K562 (cell line): ENCODE data around the gene TOP3A. TPM values are rescaled to one million over a fixed set of nuclear protein-coding genes. Genes with fewer than 3 reads are reported as not detected.
A peak's percentile ranks its signal among the peaks of the same experiment; 100 is the strongest.

ENCODE experiments used
- ATF4 ChIP-seq: fragments of 450-650 bp; formaldehyde crosslinking; IDR thresholded peaks from 2 replicates; pipeline ENCODE4 v1.4.0; 2022; ENCODE audit warnings: mild to moderate bottlenecking, moderate library complexity
- DPF2 ChIP-seq: fragments of 450-650 bp; IDR thresholded peaks from 2 replicates; pipeline ENCODE4 v1.6.1; 2016
- E2F8 ChIP-seq: fragments of 450-650 bp; IDR thresholded peaks from 2 replicates; pipeline ENCODE4 v1.7.1; 2018; ENCODE audit warnings: mild to moderate bottlenecking, low read depth; ENCODE audit not compliant: partially characterized antibody
- HDAC2 ChIP-seq: fragments of 450-650 bp; IDR thresholded peaks from 2 replicates; pipeline ENCODE4 v1.6.1; 2016; ENCODE audit warnings: mild to moderate bottlenecking
- NBN ChIP-seq: fragments of 450-650 bp; IDR thresholded peaks from 2 replicates; pipeline ENCODE4 v1.6.1; 2016; ENCODE audit warnings: low read depth, mild to moderate bottlenecking
- RBFOX2 ChIP-seq: fragments of 200-400 bp; formaldehyde crosslinking; IDR thresholded peaks from 2 replicates; pipeline ENCODE4 v1.6.1; 2017; ENCODE audit warnings: low read depth, mild to moderate bottlenecking, low read length, moderate library complexity
- SUPT5H ChIP-seq: fragments of 450-650 bp; IDR thresholded peaks from 2 replicates; pipeline ENCODE4 v1.6.1; 2016
- YY1 ChIP-seq, 3 experiments: IDR thresholded peaks; 2 replicates each; pipeline ENCODE4 v1.6.1; 2011; ENCODE audit warnings: low read length in 2 of 3, mild to moderate bottlenecking in 2 of 3, moderate library complexity in 2 of 3, borderline replicate concordance in 1 of 3, control low read depth in 1 of 3, low read depth in 1 of 3; ENCODE audit not compliant: insufficient read depth in 3 of 3, insufficient replicate concordance in 2 of 3, control insufficient read depth in 1 of 3, insufficient read length in 1 of 3; ENCODE audit errors: extremely low read depth in 1 of 3
- ZBTB7A ChIP-seq: IDR thresholded peaks from 2 replicates; pipeline ENCODE4 v1.6.1; 2011; ENCODE audit warnings: low read depth, mild to moderate bottlenecking, low read length, moderate library complexity, borderline replicate concordance; ENCODE audit not compliant: control insufficient read depth
- ZNF740 ChIP-seq, 3 experiments: fragments of 200-800 bp in 1 of 3; sonication (Bioruptor generic) in 1 of 3; sonication (generic) in 1 of 3; formaldehyde crosslinking in 1 of 3; IDR thresholded peaks; 2 replicates each; pipeline versions ENCODE4 v1.6.1 to v1.8.0; 2016 to 2022; ENCODE audit warnings: mild to moderate bottlenecking in 2 of 3, missing compliant biosample characterization in 2 of 3, missing genetic modification characterization in 2 of 3, missing genetic modification reagents in 1 of 3
- polyA plus RNA-seq, 8 experiments: library from polyadenylated mRNA; depleted of rRNA in 4 of 8; stranded (reverse) in 5 of 8; unstranded in 3 of 8; fragments of >200 nt; fragmentation: Nextera tagmentation in 2 of 8; fragmentation: Illumina TruSeq in 1 of 8; extraction: Ambion mirVana in 2 of 8; extraction: Trizol in 1 of 8; gene quantifications; 2 replicates each; pipeline versions ENCODE4 v1.2.1 to v1.2.3, GENCODE V29; 2011 to 2014; ENCODE audit warnings: inconsistent platforms in 1 of 8, missing spikeins in 1 of 8
- total RNA-seq, 7 experiments: library from RNA; depleted of rRNA in 6 of 7; stranded (reverse); fragments of >200 nt in 6 of 7; fragmentation: Illumina TruSeq in 2 of 7; extraction: Trizol in 2 of 7; gene quantifications; 2 replicates each; pipeline versions ENCODE4 v1.2.1 to v1.2.3, GENCODE V29; 2011 to 2021; ENCODE audit warnings: low replicate concordance in 1 of 7
- TF ChIP-seq, protein P1 (sequence below), 2 experiments: fragments of 450-650 bp in 1 of 2; sonication (generic) in 1 of 2; formaldehyde crosslinking in 1 of 2; IDR thresholded peaks; 2 replicates each; pipeline versions ENCODE4 v1.7.1 to v1.9.0; 2016 to 2022; ENCODE audit warnings: inconsistent platforms in 1 of 2, mild to moderate bottlenecking in 1 of 2, missing genetic modification reagents in 1 of 2

TOP3A gene
- total and polyA plus RNA-seq, 9 of the 15 experiments (the other 6 are each of a cell fraction or from before 2014, with no cell fraction given), result 5.2 to 49.7 (median 24.7) TPM

DNA sequence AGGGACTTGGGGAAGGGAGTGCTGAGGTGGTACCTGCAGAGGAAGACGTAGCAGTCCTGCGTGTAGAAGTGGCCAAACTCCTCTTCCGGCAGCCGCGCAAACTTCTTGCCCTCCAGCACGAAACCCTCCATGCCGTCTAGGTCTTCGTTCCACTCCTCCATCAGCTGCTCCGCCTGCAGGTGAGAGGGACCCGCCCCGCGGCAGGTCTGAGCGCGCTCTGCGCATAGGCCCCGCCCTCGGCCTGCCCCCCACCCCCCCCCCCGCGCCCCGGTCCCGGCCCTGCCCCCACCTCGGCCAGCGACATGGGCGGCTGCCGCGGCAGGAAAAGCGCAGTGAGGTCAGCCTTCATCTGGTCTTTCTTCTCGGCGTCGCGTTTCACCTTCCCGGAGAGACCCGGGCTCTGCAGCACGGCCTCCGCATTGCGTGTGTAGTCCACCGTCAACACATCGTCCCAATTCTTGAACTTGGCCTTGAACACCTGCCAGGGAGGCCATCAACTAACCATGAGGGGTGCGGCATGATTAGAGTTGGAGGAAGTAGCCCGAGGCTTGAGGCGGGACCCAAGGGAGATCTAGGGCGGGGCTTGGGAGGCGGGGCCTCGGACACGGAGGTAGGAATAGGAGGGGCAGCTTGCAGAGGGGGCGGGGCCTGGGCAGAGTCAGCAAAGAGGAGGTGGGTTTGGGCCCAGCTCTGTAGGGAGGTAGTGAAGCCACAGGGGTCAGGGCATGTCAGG lies 67.7 kb downstream of the TOP3A start (continued):
- no peak for TF ChIP-seq E2F8
- TF ChIP-seq DPF2, result no peak
- no peak for TF ChIP-seq HDAC2
- TF ChIP-seq ZBTB7A, result no peak
- peak; percentile 44; the same call in 1 of the 2 replicates for TF ChIP-seq SUPT5H
- TF ChIP-seq ATF4 (CRISPR knock-in tag), result no peak
- TF ChIP-seq NBN, result no peak
- peak; percentile 51 for TF ChIP-seq RBFOX2
- TF ChIP-seq, protein P1, sequence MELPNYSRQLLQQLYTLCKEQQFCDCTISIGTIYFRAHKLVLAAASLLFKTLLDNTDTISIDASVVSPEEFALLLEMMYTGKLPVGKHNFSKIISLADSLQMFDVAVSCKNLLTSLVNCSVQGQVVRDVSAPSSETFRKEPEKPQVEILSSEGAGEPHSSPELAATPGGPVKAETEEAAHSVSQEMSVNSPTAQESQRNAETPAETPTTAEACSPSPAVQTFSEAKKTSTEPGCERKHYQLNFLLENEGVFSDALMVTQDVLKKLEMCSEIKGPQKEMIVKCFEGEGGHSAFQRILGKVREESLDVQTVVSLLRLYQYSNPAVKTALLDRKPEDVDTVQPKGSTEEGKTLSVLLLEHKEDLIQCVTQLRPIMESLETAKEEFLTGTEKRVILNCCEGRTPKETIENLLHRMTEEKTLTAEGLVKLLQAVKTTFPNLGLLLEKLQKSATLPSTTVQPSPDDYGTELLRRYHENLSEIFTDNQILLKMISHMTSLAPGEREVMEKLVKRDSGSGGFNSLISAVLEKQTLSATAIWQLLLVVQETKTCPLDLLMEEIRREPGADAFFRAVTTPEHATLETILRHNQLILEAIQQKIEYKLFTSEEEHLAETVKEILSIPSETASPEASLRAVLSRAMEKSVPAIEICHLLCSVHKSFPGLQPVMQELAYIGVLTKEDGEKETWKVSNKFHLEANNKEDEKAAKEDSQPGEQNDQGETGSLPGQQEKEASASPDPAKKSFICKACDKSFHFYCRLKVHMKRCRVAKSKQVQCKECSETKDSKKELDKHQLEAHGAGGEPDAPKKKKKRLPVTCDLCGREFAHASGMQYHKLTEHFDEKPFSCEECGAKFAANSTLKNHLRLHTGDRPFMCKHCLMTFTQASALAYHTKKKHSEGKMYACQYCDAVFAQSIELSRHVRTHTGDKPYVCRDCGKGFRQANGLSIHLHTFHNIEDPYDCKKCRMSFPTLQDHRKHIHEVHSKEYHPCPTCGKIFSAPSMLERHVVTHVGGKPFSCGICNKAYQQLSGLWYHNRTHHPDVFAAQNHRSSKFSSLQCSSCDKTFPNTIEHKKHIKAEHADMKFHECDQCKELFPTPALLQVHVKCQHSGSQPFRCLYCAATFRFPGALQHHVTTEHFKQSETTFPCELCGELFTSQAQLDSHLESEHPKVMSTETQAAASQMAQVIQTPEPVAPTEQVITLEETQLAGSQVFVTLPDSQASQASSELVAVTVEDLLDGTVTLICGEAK (IDR thresholded peaks at IDR 0.05), result no peak
- TF ChIP-seq, protein P1 (CRISPR knock-in tag; IDR thresholded peaks at IDR 0.05), result no peak
- peak in 1 of 3 experiments; percentile 32 for TF ChIP-seq YY1 (IDR thresholded peaks at IDR 0.05; ENCODE audit: borderline replicate concordance in 1 of 3, control insufficient read depth in 1 of 3, extremely low read depth in 1 of 3, insufficient read depth in 3 of 3, insufficient read length in 1 of 3, insufficient replicate concordance in 2 of 3, low read depth in 1 of 3, low read length in 2 of 3)
- TF ChIP-seq ZNF740 (CRISPR knock-in tag; IDR thresholded peaks at IDR 0.05), result no peak
- peak in 1 of 2 experiments; percentile 59; a peak in 1 of 4 replicates for TF ChIP-seq ZNF740 (tag; IDR thresholded peaks at IDR 0.05)
